Stimulated activated naive B cell treated with anti-CD40 and anti-IgM and Interleukin-4, amounts not matched to agents 10 μg/mL and 1 μg/mL and 100 μg/mL, for 72 hours (primary cell): ENCODE measurements around the gene SLC2A11.

ENCODE experiments used
- ATAC-seq, 2 donors: fragments of 150-1000 bp; cut with Tn5 transposase; replicated peaks; 2 replicates each; pipeline ENCODE4 v1.10.0; 2021; ENCODE audit warnings: moderate library complexity in 1 of 2
- DNase-seq: peaks from one replicate; pipeline ENCODE4 v3.0.0; 2021
- H3K27ac Mint-ChIP-seq: one replicate; pipeline ENCODE4 v1.8.0; 2022; ENCODE audit warnings: mild to moderate bottlenecking, mixed read lengths
- H3K27me3 Mint-ChIP-seq, 2 donors: one replicate each; pipeline ENCODE4 v1.8.0; 2022; ENCODE audit warnings: mixed read lengths in 2 of 2
- H3K36me3 Mint-ChIP-seq, 2 donors: one replicate each; pipeline ENCODE4 v1.8.0; 2022; ENCODE audit warnings: mixed read lengths in 2 of 2, mild to moderate bottlenecking in 1 of 2
- H3K4me1 Mint-ChIP-seq, 2 donors: one replicate each; pipeline ENCODE4 v1.8.0; 2022; ENCODE audit warnings: mixed read lengths in 2 of 2, mild to moderate bottlenecking in 1 of 2
- H3K4me3 Mint-ChIP-seq, 2 donors: one replicate each; pipeline ENCODE4 v1.8.0; 2022; ENCODE audit warnings: mild to moderate bottlenecking in 2 of 2, mixed read lengths in 2 of 2, moderate library complexity in 1 of 2
- H3K9me3 Mint-ChIP-seq, 2 donors: one replicate each; pipeline ENCODE4 v1.8.0; 2022; ENCODE audit warnings: mixed read lengths in 2 of 2, mild to moderate bottlenecking in 1 of 2

The SLC2A11 gene

DNA sequence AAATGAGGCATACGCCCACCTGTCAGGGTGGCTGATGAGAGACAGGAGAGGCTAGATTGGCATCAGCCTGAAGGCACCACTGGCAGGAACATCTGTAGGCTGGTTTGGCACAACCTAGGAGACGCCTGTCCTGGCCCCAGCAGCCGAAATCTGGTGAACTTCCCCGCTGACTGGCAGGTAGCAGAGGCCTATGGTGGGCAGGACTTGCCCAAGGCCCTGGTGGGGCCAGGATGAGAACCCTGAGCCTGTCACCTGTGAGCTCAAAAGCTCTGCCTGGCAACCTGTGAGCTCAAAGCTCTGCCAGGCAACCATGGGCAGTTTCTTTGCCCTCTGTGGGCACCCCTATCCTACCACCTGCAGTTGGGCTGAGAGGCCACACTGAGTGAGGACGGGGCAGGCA is 21.4 kb upstream of the SLC2A11 start:
- DNase-seq (no peak), ATAC-seq (no peak)
- Mint-ChIP-seq H3K4me3 (peak overlapping the region in 1 of 2 donors; percentile 40), H3K27ac (peak overlapping the region; percentile 65), H3K36me3 (peaks cover 7 to 24% of the 10 kb centered on the region in 2 donors), H3K9me3 (no peaks in the 10 kb centered on the region), H3K4me1 (peaks cover 38 to 51% of the 10 kb centered on the region in 2 donors), H3K27me3 (no peaks in the 10 kb centered on the region)

DNA sequence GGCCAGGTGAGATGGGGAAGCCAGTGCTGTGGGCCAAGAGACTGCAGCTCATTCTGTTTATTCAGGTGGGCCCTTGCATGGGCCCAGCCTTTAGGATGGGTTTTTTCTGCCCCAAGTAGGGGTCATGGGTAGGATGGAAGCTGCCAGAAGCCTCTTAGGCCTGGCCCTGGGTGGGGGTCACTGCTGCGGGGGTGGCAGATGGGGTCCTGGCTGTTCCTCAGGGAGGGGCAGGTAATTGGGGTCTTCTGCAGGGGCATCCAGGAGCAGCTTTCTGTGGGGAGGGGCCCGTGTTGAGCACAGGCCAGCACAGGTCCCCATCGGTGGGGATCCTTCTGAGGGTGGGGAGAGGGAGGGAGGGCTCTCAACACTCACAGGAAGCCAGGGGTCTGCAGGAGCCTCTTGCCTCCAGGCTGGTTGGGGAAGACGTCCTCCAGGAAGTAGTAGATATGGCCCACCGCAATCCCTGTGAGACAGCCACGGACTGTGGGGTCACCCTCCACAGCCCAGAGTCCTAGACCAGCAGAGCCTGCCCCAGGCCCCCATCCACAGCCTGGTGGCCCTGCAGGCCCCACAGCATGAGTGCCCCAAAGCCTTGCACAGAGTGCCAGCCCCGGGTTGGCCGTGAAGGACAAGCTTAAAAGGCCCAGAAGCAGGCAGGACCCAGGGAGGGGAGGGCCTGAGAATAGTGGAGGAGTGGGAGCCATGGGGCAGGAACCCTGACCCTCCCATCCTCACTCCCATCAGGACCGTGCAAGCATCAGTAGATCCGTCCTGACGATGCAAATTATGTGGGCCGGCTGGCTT is 20.8 kb upstream of the SLC2A11 start:
- DNase-seq (no peak), ATAC-seq (no peak)
- Mint-ChIP-seq H3K9me3 (no peaks in the 10 kb centered on the region), H3K4me1 (peaks cover 44 to 51% of the 10 kb centered on the region in 2 donors), H3K36me3 (peaks cover 7 to 24% of the 10 kb centered on the region in 2 donors), H3K4me3 (peak overlapping the region; percentile 63 to 95), H3K27ac (peak overlapping the region; percentile 68), H3K27me3 (no peaks in the 10 kb centered on the region)

DNA sequence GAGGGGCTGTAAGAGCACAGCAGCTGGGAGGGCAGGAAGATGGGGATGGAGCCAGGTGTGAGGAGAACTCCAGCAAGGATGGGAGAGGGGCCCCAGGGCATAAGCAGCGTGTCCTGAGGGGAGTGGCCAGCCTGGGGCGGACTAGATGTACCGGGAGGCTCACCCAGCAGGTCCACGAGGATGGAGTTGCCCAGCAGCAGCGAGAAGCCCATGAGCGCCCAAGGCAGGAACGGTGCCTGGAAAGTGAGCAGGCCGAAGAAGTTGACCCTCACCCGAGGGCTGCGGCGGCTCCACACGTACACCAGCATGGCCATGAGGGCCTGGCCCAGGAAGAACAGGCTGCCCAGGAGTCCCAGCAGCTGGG is 20.2 kb upstream of the SLC2A11 start:
- Mint-ChIP-seq H3K27me3 (no peaks in the 10 kb centered on the region), H3K4me1 (peaks cover 44 to 52% of the 10 kb centered on the region in 2 donors), H3K27ac (peak overlapping the region; percentile 68), H3K9me3 (no peaks in the 10 kb centered on the region), H3K4me3 (peak overlapping the region; percentile 95 to 98), H3K36me3 (peaks cover 7 to 20% of the 10 kb centered on the region in 2 donors)
- no peak for ATAC-seq
- no peak for DNase-seq

DNA sequence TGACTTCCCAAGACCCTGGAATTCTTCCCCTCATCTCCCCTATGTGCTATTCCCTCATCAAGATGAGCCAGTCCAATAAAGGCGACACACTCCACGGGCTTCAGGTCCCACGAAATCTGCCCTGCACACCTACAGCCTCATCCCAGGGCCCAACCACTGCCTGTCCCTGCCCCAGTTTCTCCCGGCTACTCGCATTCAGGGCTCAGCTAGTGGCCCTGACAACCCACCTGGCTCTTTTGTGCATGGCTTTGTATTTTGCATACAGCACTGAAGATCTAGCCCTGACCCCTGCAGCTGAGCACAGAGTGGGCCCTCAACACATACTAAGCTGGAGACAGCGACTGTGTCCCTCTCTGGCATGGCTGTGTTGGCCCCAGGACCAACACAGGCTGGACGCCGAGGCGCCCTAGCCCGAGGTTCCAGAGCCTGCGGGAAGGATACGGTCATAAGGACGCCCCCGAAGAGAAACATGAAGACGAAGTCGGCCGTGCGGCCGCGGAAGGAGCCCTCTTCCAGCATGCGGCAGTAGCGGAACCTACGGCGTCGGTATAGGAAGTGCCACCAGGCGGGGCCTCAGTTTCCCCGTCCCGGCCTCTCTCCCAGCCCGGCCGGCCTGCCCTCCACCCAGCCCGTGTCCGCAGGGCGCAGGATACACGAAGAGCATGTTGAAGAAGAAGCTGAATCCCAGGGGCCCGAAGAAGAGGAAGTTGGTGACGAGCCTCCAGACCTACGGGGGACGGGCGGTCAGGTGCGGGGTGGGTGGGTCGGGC is 19.6 kb upstream of the SLC2A11 start:
- Mint-ChIP-seq H3K27me3 (no peaks in the 10 kb centered on the region), H3K27ac (peak overlapping the region; percentile 98), H3K9me3 (no peaks in the 10 kb centered on the region), H3K36me3 (peaks cover 7 to 20% of the 10 kb centered on the region in 2 donors), H3K4me3 (peak overlapping the region; percentile 95 to 98), H3K4me1 (peaks cover 48 to 58% of the 10 kb centered on the region in 2 donors)
- peak; percentile 46 to 49 for ATAC-seq
- DNase-seq: no peak

DNA sequence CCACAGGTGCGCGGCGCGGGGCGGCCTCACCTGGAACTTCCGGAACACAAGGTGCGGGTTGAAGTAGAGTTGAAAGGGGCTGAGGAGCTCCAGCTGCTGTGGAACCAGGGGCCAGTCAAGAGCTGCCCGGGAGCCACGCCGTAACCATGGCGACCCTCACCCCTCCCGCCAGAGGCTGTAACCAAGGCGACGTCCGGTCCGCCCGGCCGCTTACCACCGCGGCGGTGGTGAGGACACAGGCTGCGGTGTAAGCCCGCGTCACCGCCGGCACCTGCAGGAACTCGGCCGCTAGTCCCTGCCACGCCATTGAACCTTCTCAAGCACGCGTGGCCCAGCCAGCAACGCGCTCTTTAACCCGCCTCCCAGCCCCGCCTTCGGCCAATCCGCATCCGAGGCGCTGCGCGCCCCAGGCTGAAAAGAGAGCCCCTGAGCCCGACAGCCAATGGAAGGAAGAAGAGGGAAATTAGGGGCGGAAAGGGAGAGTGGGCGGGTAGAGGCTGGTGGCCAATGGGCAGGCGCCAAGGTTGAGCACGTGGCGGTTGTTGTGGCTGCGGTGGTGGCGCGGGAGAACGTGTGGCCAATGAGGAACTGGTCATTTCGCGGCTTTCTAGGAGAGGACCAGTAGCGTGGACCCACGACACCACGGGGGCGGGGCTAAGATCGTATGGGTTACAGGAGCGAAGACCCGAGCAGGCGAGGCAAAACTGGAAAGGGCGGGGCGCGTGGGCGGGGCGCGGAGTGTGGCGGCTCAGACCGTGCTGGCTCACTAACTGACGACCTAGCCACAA is 18.8 kb upstream of the SLC2A11 start, which contains the start of gene DERL3:
Gene DERL3, minus strand, starts transcription at position 326 of the 788 bp plus-strand sequence. Its CDS starts 19 bp downstream, at position 307.
- H3K36me3 Mint-ChIP-seq: peaks cover 7 to 20% of the 10 kb centered on the region in 2 donors

DNA sequence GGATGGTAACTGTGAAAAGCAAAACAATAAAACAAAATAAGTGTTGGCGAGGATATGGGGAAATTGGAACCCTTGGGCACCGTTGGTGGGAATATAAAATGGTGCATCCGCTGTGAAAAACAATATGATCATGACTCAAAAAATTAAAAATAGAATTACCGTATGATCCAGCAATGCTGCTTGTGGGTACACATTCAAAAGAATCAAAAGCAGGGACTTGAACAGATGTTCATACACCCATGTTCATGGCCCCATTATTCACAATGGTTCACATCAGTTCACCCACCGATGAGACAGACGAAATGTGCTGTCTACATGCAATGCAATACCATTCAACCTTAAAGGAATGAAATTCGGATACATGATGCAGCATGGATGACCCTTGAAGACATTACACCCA is 17.6 kb upstream of the SLC2A11 start:
- Mint-ChIP-seq H3K27ac (no peak overlapping the region), H3K4me3 (peak overlapping the region in 1 of 2 donors; percentile 23), H3K27me3 (no peaks in the 10 kb centered on the region), H3K4me1 (peaks cover 59 to 66% of the 10 kb centered on the region in 2 donors), H3K36me3 (peaks cover 6 to 20% of the 10 kb centered on the region in 2 donors), H3K9me3 (no peaks in the 10 kb centered on the region)
- DNase-seq (no peak), ATAC-seq (no peak)

More for the DNA sequence above, 18.8 kb upstream of the SLC2A11 start, which contains the start of gene DERL3:
- peak within 1 kb of the TSS; percentile 98 for H3K27ac Mint-ChIP-seq
- DNase-seq (peak; percentile 97), ATAC-seq (peak; percentile 84 to 88)
- H3K4me1 Mint-ChIP-seq: peaks cover 52 to 62% of the 10 kb centered on the region in 2 donors
- H3K9me3 Mint-ChIP-seq: no peaks in the 10 kb centered on the region
- H3K27me3 Mint-ChIP-seq: no peaks in the 10 kb centered on the region
- H3K4me3 Mint-ChIP-seq: peak within 1 kb of the TSS; percentile 95 to 98

GRCh38 chr22:23841292-23841691 is 16.4 kb upstream of the SLC2A11 start:
- Mint-ChIP-seq H3K4me1 (peaks cover 61 to 66% of the 10 kb centered on the region in 2 donors), H3K27ac (peak overlapping the region; percentile 66)

DNA sequence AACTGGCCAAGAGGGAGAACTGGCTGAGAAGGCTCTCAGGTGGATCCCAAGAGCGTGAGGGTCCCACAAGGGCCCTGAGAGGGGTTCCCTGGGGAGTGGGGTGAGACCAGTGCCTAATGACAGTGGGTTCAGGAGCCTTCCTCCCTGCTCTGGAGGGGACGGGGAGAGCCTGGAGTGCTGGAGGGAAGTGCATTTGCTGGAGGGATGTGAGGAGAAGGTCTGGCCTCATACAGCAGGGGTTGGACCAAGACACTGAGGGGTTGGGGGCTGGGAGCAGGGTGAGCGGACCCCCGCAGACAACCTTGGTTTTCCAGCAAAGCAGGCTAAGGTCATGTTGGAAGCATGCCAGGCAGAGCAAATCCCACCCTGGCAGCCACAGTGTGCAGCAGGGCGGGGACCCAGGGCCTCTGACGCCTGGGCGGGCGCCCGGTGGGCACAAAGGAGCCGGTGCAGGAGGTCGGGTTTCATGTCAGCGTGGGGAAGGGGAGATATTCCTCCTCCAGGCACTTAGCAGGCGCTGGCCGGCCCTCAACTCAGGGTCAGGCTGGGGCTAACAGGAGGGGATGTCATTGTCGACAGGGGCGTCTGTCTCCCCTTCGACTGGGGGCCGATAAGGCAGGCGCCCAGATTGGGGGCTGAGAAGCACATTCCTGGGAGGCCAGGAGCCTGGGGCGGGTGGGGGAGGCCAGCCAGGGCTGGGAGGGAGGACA is 15.8 kb upstream of the SLC2A11 start:
- no peaks in the 10 kb centered on the region for H3K27me3 Mint-ChIP-seq
- H3K27ac Mint-ChIP-seq: peak overlapping the region; percentile 66
- no peak for DNase-seq
- no peak for ATAC-seq
- H3K36me3 Mint-ChIP-seq: peaks cover 2 to 11% of the 10 kb centered on the region in 2 donors
- peaks cover 60 to 66% of the 10 kb centered on the region in 2 donors for H3K4me1 Mint-ChIP-seq
- H3K9me3 Mint-ChIP-seq: no peaks in the 10 kb centered on the region
- H3K4me3 Mint-ChIP-seq: no peak overlapping the region

More at GRCh38 chr22:23841292-23841691, 16.4 kb upstream of the SLC2A11 start:
- Mint-ChIP-seq H3K9me3 (no peaks in the 10 kb centered on the region), H3K36me3 (peaks cover 4 to 14% of the 10 kb centered on the region in 2 donors), H3K4me3 (no peak overlapping the region), H3K27me3 (no peaks in the 10 kb centered on the region)
- DNase-seq: no peak
- ATAC-seq: no peak

DNA sequence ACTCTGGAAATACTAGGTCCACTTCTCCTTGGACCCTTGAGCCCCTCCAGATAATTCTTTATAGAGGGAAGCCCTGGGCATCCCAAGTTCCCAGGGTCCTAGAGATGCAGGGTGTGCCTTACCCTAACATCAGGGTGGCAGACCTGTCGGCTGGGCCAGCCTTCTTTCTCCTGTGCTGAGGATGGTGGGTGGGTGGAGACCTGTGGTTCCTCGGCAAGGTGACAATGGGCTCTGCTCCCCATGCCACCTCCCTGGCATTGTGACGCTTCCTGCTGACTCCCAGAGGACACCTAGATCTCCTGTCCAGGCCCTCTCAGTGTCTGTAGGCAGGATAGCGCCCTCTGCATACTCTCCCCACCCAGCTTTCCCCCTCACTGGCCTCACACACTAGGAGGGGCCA is 15.1 kb upstream of the SLC2A11 start:
- Mint-ChIP-seq H3K27me3 (no peaks in the 10 kb centered on the region), H3K4me1 (peaks cover 57 to 66% of the 10 kb centered on the region in 2 donors), H3K9me3 (no peaks in the 10 kb centered on the region), H3K36me3 (peaks cover 0 to 6% of the 10 kb centered on the region in 2 donors), H3K27ac (peak overlapping the region; percentile 60), H3K4me3 (no peak overlapping the region)
- DNase-seq (no peak), ATAC-seq (no peak)

DNA sequence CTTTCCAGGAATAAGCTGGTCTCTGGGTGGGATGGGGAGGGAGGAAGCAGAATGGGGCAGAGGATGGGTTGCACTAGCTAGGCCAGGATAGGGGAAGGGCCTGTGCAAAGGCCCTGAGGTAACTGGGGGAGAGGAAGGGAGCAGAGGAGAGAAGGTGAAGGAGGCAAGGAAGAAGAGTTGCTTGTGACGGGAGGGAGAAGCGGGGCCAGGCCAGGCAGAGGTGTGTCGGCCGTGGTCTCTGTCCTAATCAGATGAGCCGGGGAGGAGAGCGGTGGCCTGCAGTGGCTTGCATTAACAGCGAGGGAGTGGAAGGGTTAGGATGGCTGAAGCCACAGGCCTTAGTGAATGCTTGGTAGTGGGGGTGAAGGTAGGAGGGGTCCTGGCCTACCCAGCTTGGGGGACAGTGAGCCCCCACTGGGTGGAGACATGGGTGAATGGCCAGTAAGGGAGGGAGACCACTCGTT is 12.9 kb upstream of the SLC2A11 start:
- Mint-ChIP-seq H3K27me3 (no peaks in the 10 kb centered on the region), H3K27ac (peak overlapping the region; percentile 86), H3K9me3 (no peaks in the 10 kb centered on the region), H3K36me3 (no peaks in the 10 kb centered on the region), H3K4me1 (peaks cover 52 to 66% of the 10 kb centered on the region in 2 donors), H3K4me3 (peak overlapping the region; percentile 14 to 76)
- no peak for DNase-seq
- ATAC-seq: no peak

GRCh38 chr22:23845265-23846080 is 12.2 kb upstream of the SLC2A11 start:
- Mint-ChIP-seq H3K4me1 (peaks cover 56 to 70% of the 10 kb centered on the region in 2 donors), H3K4me3 (peak overlapping the region; percentile 25 to 33), H3K27me3 (no peaks in the 10 kb centered on the region), H3K36me3 (no peaks in the 10 kb centered on the region), H3K27ac (peak overlapping the region; percentile 79), H3K9me3 (no peaks in the 10 kb centered on the region)
- DNase-seq (no peak), ATAC-seq (no peak)

- DNase-seq (no peak), ATAC-seq (peak; percentile 1 to 8)
- peaks cover 59 to 71% of the 10 kb centered on the region in 2 donors for H3K4me1 Mint-ChIP-seq
- H3K36me3 Mint-ChIP-seq: no peaks in the 10 kb centered on the region
- H3K27me3 Mint-ChIP-seq: no peaks in the 10 kb centered on the region
- no peak overlapping the region for H3K27ac Mint-ChIP-seq
- peak overlapping the region in 1 of 2 donors; percentile 25 for H3K4me3 Mint-ChIP-seq
- H3K9me3 Mint-ChIP-seq: no peaks in the 10 kb centered on the region
Observed at GRCh38 chr22:23846081-23846469, 11.6 kb upstream of the SLC2A11 start.
